AG04450 (cell line): ENCODE results near the gene SYNPR. TPM values are rescaled to one million over a fixed set of nuclear protein-coding genes. Genes with fewer than 3 reads are reported as not detected.

ENCODE experiments used
- CTCF ChIA-PET: fragments of 300-600, 350-600 bp; formaldehyde crosslinking; extraction: SDS; loops from one replicate; lab custom pipeline; 2022; ENCODE audit warnings: antibody characterized with exemption, inconsistent platforms; lab: Charles Lee
- POLR2A ChIA-PET: fragments of 350-600 bp; formaldehyde crosslinking; extraction: SDS; loops from one replicate; lab custom pipeline; 2021; ENCODE audit warnings: antibody characterized with exemption, inconsistent platforms; lab: Yijun Ruan, JAX
- DNase-seq: peaks from one replicate; pipeline ENCODE4 v3.0.0-alpha.2; 2011; ENCODE audit warnings: low read depth, low spot score
- H3K27ac ChIP-seq: one replicate; pipeline ENCODE4 v1.5.1; 2012; ENCODE audit warnings: low read depth, low read length, control low read depth
- H3K27me3 ChIP-seq: one replicate; pipeline ENCODE4 v1.6.0; 2012; ENCODE audit warnings: low read length; ENCODE audit not compliant: control insufficient read depth, insufficient read depth
- H3K4me3 ChIP-seq: 2 replicates; pipeline ENCODE4 v1.5.1; 2011; ENCODE audit warnings: mild to moderate bottlenecking, low read depth, low read length, control low read depth
- H3K9me3 ChIP-seq: 2 replicates; pipeline ENCODE4 v1.5.1; 2012; ENCODE audit warnings: low read length; ENCODE audit not compliant: control insufficient read depth, insufficient read depth
- polyA plus RNA-seq: library from polyadenylated mRNA; depleted of rRNA; stranded (reverse); fragments of >200 nt; gene quantifications from 2 replicates; pipeline ENCODE4 v1.2.3, GENCODE V29; 2011
- TF ChIP-seq, protein P1 (sequence below): IDR thresholded peaks from 2 replicates; pipeline ENCODE4 v1.5.1; 2011; ENCODE audit warnings: low read depth, low read length, control low read depth, inconsistent platforms

The SYNPR gene
- polyA plus RNA-seq, 1 experiment: not detected

DNA sequence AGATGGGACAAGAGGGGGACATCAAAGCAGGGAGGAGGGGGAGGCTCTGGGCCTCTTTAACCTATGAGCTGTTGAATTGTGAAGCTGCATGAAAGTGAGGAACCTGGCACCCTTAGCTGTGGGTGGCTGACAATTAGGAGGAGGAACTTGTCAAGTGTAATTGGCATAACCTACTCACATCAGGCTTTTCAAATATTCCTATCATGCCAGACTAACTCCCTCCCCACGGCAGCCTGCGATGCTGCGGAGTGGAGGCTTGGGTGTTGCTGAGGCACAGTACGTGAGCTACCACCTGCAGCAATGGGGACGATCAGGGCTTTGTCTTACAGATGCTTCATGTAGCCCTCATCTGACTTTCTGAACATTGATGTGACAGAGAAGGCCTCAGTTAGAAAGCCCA, 193.7 kb downstream of the SYNPR start:
- Histone ChIP-seq H3K27me3 (peaks cover 3% of the 10 kb centered on the region), H3K4me3 (no peak overlapping the region), H3K27ac (no peak overlapping the region), H3K9me3 (no peaks in the 10 kb centered on the region)
- ChIA-PET CTCF (no interaction called here), POLR2A (no interaction called here)
- no peak for DNase-seq
- TF ChIP-seq, protein P1, sequence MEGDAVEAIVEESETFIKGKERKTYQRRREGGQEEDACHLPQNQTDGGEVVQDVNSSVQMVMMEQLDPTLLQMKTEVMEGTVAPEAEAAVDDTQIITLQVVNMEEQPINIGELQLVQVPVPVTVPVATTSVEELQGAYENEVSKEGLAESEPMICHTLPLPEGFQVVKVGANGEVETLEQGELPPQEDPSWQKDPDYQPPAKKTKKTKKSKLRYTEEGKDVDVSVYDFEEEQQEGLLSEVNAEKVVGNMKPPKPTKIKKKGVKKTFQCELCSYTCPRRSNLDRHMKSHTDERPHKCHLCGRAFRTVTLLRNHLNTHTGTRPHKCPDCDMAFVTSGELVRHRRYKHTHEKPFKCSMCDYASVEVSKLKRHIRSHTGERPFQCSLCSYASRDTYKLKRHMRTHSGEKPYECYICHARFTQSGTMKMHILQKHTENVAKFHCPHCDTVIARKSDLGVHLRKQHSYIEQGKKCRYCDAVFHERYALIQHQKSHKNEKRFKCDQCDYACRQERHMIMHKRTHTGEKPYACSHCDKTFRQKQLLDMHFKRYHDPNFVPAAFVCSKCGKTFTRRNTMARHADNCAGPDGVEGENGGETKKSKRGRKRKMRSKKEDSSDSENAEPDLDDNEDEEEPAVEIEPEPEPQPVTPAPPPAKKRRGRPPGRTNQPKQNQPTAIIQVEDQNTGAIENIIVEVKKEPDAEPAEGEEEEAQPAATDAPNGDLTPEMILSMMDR: no peak

DNA sequence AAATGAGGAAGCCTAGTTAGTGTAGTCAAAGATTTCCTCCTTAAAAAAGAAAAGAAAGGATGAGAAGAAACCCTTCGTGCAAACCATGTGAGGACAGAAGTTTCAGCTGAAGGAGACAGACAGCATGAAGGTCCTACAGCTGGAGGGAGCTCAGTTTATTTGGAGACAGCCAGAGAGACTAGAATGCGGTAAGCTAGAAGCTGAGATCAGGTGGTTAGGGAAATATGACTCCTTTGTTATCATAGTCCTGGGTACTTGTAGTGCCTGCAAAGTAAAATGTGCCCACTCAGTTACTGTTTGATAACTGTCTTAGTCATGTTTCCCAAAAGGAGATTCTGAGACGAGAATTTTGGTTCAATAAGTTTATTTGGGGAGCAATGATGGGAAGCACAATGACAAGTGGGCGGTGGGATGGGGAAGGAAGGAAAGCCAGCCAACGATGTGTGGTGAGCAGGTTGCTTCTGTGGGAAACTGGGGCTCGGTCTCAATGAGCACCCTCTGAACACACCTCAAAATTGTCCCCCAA, 195.6 kb downstream of the SYNPR start:
- H3K4me3 ChIP-seq: no peak overlapping the region
- H3K27me3 ChIP-seq: peaks cover 3% of the 10 kb centered on the region
- TF ChIP-seq, protein P1: no peak
- DNase-seq: no peak
- CTCF ChIA-PET: interaction anchor here (2.3 kb wide), 1 partner anchor 345 kb away, joined by 7 read pairs; the partner anchor contains the start of gene C3orf49
- no peak overlapping the region for H3K27ac ChIP-seq
- POLR2A ChIA-PET: no interaction called here
- no peaks in the 10 kb centered on the region for H3K9me3 ChIP-seq

DNA sequence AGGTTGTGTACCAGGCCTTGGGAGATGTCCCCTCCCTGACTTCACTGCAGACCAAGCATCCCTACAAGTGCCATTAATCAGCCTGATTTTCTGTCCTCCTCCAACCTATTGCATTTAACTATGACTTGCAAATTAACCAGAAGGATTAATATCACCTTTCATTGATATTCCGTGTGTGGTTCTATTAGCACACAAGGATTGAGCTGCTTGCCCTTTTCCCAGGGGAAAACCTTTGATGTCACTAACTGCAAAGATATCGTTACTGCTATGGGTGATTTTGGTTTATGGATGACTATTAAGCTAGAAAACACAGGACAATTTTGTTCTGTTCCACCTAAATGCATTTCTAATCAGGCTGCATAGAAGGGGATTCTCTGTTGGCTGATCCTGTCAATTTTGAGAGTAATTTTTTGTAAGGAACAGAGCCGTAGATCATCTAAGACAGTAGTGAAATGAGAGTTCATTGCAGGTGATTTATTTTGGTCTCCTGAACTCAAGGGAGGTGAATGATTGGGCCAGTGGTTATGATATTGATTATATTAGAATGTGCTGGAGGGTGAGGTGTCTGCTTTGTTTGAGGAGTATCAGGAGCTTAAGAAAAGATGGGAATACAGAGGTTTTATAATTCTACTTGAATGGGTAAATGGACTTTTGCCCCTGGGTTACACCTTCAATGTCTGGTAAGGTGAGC, 196.9 kb downstream of the SYNPR start:
- DNase-seq: no peak
- CTCF ChIA-PET: interaction anchor here (2.3 kb wide), 1 partner anchor 344 kb away, joined by 7 read pairs; the partner anchor contains the start of gene C3orf49
- no peak overlapping the region for H3K4me3 ChIP-seq
- TF ChIP-seq, protein P1: no peak
- no peaks in the 10 kb centered on the region for H3K9me3 ChIP-seq
- POLR2A ChIA-PET: no interaction called here
- no peak overlapping the region for H3K27ac ChIP-seq
- H3K27me3 ChIP-seq: peaks cover 3% of the 10 kb centered on the region

DNA sequence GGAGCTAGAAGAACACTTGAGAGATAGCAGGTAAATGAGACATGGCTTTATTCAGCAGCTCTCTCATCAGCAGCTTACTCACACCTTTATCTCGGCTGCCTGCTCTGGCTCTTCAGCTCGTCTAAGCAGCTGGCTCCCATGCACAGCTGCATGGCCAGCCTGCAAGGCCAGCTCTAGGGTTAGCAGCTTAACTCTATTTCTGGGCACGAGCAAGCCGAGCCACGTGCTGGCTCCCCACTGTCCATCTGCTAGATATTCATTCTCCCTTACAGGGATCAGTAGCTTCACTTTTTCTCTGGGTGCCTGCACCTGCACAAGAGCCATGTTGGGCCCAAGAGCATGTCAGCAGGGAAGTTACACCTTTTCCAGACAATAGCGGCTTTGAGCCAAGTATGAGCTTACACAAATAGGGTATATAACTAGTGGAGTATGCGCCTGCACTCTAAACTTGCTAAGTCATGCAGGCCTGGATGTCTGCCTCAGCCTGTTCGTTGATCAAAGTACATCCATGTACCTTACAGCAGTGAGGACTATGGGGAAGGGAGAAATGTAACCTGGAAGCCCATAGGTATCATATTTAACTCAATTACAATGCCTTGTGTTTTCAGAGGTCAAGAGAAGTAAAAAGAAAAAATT, 199.5 kb downstream of the SYNPR start:
- peaks cover 1% of the 10 kb centered on the region for H3K27me3 ChIP-seq
- TF ChIP-seq, protein P1: no peak
- H3K9me3 ChIP-seq: no peaks in the 10 kb centered on the region
- H3K4me3 ChIP-seq: no peak overlapping the region
- POLR2A ChIA-PET: no interaction called here
- no peak overlapping the region for H3K27ac ChIP-seq
- CTCF ChIA-PET: no interaction called here
- no peak for DNase-seq
